IMR-90 (cell line): Measurements from ENCODE around the gene MCF2L. TPM values are rescaled to one million over a fixed set of nuclear protein-coding genes. Genes with fewer than 3 reads are reported as not detected.

Experiments
- ATAC-seq: fragments of 200-7000 bp; cut with Tn5 transposase; 2 replicates; pipeline ENCODE4 v1.9.1; 2020; ENCODE audit warnings: low read depth, mild to moderate bottlenecking, moderate library complexity
- BruUV-seq: library from RNA; stranded (reverse); fragments of 400-500 nt; replicated peaks from 2 replicates; lab custom pipeline; 2021; lab: Mats Ljungman, UMichigan
- CTCF ChIA-PET: fragments of 300-600 bp; formaldehyde crosslinking; extraction: SDS; loops from one replicate; lab custom pipeline; 2021; ENCODE audit warnings: antibody characterized with exemption; lab: Yijun Ruan, JAX
- POLR2A ChIA-PET: fragments of 300-600 bp; sonication (Branson Sonifier 250); formaldehyde crosslinking; loops from one replicate; lab custom pipeline; 2022; ENCODE audit warnings: antibody characterized with exemption; ENCODE audit not compliant: unreplicated experiment; lab: Charles Lee
- DNase-seq: peaks from one replicate; pipeline ENCODE4 v3.0.0; 2013
- H2AFZ ChIP-seq: replicated peaks from 2 replicates; pipeline ENCODE3; 2013; ENCODE audit warnings: low read length, mild to moderate bottlenecking; ENCODE audit not compliant: poor library complexity
- H2AK5ac ChIP-seq: 2 replicates; pipeline ENCODE4 v1.6.1; 2013; ENCODE audit warnings: low read depth, low read length, inconsistent platforms
- H2AK9ac ChIP-seq: replicated peaks from 2 replicates; pipeline ENCODE3; 2013; ENCODE audit warnings: mild to moderate bottlenecking, low read depth, low read length, moderate library complexity; ENCODE audit not compliant: poor library complexity
- H2BK120ac ChIP-seq: 2 replicates; pipeline ENCODE4 v1.6.1; 2013; ENCODE audit warnings: low read depth, low read length, inconsistent platforms
- H2BK15ac ChIP-seq: 3 replicates; pipeline ENCODE4 v1.6.1; 2013; ENCODE audit warnings: low read depth, low read length, inconsistent platforms
- H2BK20ac ChIP-seq: 2 replicates; pipeline ENCODE4 v1.6.1; 2013; ENCODE audit warnings: low read depth, mild to moderate bottlenecking, inconsistent platforms, low read length, moderate library complexity
- H2BK5ac ChIP-seq: 2 replicates; pipeline ENCODE4 v1.6.1; 2013; ENCODE audit warnings: mild to moderate bottlenecking, low read depth, low read length, inconsistent platforms; ENCODE audit not compliant: poor library complexity, severe bottlenecking
- H3K14ac ChIP-seq: replicated peaks from 2 replicates; pipeline ENCODE4 v1.6.1; 2013; ENCODE audit warnings: low read depth, low read length, inconsistent platforms
- H3K18ac ChIP-seq: 2 replicates; pipeline ENCODE4 v1.6.1; 2013; ENCODE audit warnings: low read depth, low read length, control low read depth
- H3K23ac ChIP-seq: 2 replicates; pipeline ENCODE4 v1.6.1; 2013; ENCODE audit warnings: low read depth, low read length, inconsistent platforms
- H3K27ac ChIP-seq: 2 replicates; pipeline ENCODE4 v1.5.1; 2013; ENCODE audit warnings: mild to moderate bottlenecking, control low read depth, low read length; ENCODE audit not compliant: insufficient read depth
- H3K27me3 ChIP-seq: 2 replicates; pipeline ENCODE4 v1.6.1; 2013; ENCODE audit warnings: low read length; ENCODE audit not compliant: control insufficient read depth, insufficient read depth
- H3K36me3 ChIP-seq: 2 replicates; pipeline ENCODE4 v1.6.1; 2013; ENCODE audit warnings: low read length, mixed read lengths; ENCODE audit not compliant: control insufficient read depth, insufficient read depth
- H3K4ac ChIP-seq: 2 replicates; pipeline ENCODE4 v1.6.1; 2013; ENCODE audit warnings: low read depth, low read length, inconsistent platforms
- H3K4me1 ChIP-seq: 2 replicates; pipeline ENCODE4 v1.6.1; 2013; ENCODE audit warnings: low read length, mixed read lengths; ENCODE audit not compliant: control insufficient read depth, insufficient read depth
- H3K4me2 ChIP-seq: 2 replicates; pipeline ENCODE4 v1.6.1; 2013; ENCODE audit warnings: low read depth, mild to moderate bottlenecking, control low read depth, low read length, moderate library complexity
- H3K4me3 ChIP-seq: 2 replicates; pipeline ENCODE4 v1.5.1; 2013; ENCODE audit warnings: low read depth, mild to moderate bottlenecking, control low read depth, low read length, moderate library complexity; ENCODE audit not compliant: insufficient read depth
- H3K56ac ChIP-seq: 2 replicates; pipeline ENCODE4 v1.6.1; 2013; ENCODE audit warnings: low read length, inconsistent platforms; ENCODE audit not compliant: insufficient read depth; ENCODE audit errors: extremely low read depth
- H3K79me1 ChIP-seq, 2 experiments: 2 replicates each; pipeline ENCODE4 v1.6.1; 2013; ENCODE audit warnings: low read length in 2 of 2, inconsistent platforms in 1 of 2, low read depth in 1 of 2
- H3K9ac ChIP-seq: 2 replicates; pipeline ENCODE4 v1.6.1; 2013; ENCODE audit warnings: low read depth, low read length, control low read depth
- H3K9me1 ChIP-seq: 2 replicates; pipeline ENCODE4 v1.6.1; 2013; ENCODE audit warnings: low read length, inconsistent platforms; ENCODE audit not compliant: insufficient read depth
- H3K9me3 ChIP-seq: 2 replicates; pipeline ENCODE4 v1.6.1; 2013; ENCODE audit warnings: low read length; ENCODE audit not compliant: control insufficient read depth, insufficient read depth
- H4K20me1 ChIP-seq: 2 replicates; pipeline ENCODE4 v1.6.1; 2013; ENCODE audit warnings: low read length, inconsistent platforms; ENCODE audit not compliant: insufficient read depth
- H4K5ac ChIP-seq: 2 replicates; pipeline ENCODE4 v1.6.1; 2013; ENCODE audit warnings: mild to moderate bottlenecking, low read depth, low read length, control low read depth
- H4K8ac ChIP-seq, 2 experiments: 2 replicates each; pipeline ENCODE4 v1.6.1; 2013; ENCODE audit warnings: low read depth in 2 of 2, low read length in 2 of 2, control low read depth in 1 of 2, inconsistent platforms in 1 of 2
- H4K91ac ChIP-seq: 2 replicates; pipeline ENCODE4 v1.6.1; 2013; ENCODE audit warnings: low read depth, low read length, inconsistent platforms; ENCODE audit not compliant: insufficient read depth
- BHLHE40 ChIP-seq: fragments of 150-350 bp; IDR thresholded peaks from 2 replicates; pipeline ENCODE4 v1.6.1; 2016; ENCODE audit warnings: mild to moderate bottlenecking, low read depth, low read length
- CEBPB ChIP-seq: IDR thresholded peaks from 2 replicates; pipeline ENCODE4 v1.6.1; 2012; ENCODE audit warnings: low read depth, low read length, improper control_type of control experiment
- CHD1 ChIP-seq: IDR thresholded peaks from 2 replicates; pipeline ENCODE4 v1.6.1; 2012; ENCODE audit warnings: low read depth, low read length, improper control_type of control experiment
- CTCF ChIP-seq: conservative IDR thresholded peaks from 2 replicates; pipeline ENCODE4 v1.5.1; 2012; ENCODE audit warnings: mild to moderate bottlenecking, low read depth, low read length, improper control_type of control experiment
- ELK1 ChIP-seq: fragments of 150-350 bp; IDR thresholded peaks from 2 replicates; pipeline ENCODE4 v1.6.1; 2016; ENCODE audit warnings: low read depth, mild to moderate bottlenecking, low read length, moderate library complexity, borderline replicate concordance
- FOS ChIP-seq: fragments of 150-350 bp; IDR thresholded peaks from 2 replicates; pipeline ENCODE4 v1.6.1; 2016; ENCODE audit warnings: low read depth, low read length
- MAFK ChIP-seq: IDR thresholded peaks from 2 replicates; pipeline ENCODE4 v1.6.1; 2012; ENCODE audit warnings: low read depth, low read length, improper control_type of control experiment
- MAZ ChIP-seq: IDR thresholded peaks from 2 replicates; pipeline ENCODE4 v1.6.1; 2012; ENCODE audit warnings: low read depth, mild to moderate bottlenecking, low read length, improper control_type of control experiment, moderate library complexity, borderline replicate concordance
- MXI1 ChIP-seq: IDR thresholded peaks from 2 replicates; pipeline ENCODE4 v1.6.1; 2012; ENCODE audit warnings: low read depth, mild to moderate bottlenecking, low read length, moderate library complexity, borderline replicate concordance
- NFE2L2 ChIP-seq: fragments of 150-350 bp; IDR thresholded peaks from 2 replicates; pipeline ENCODE4 v1.6.1; 2016; ENCODE audit warnings: low read depth, mild to moderate bottlenecking, low read length
- POLR2A ChIP-seq: IDR thresholded peaks from 2 replicates; pipeline ENCODE4 v1.6.1; 2012; ENCODE audit warnings: mild to moderate bottlenecking, low read depth, low read length
- RAD21 ChIP-seq: IDR thresholded peaks from 2 replicates; pipeline ENCODE4 v1.6.1; 2012; ENCODE audit warnings: low read length, improper control_type of control experiment
- RCOR1 ChIP-seq: IDR thresholded peaks from 2 replicates; pipeline ENCODE4 v1.6.1; 2012; ENCODE audit warnings: mild to moderate bottlenecking, low read length, improper control_type of control experiment; ENCODE audit not compliant: insufficient replicate concordance
- RFX5 ChIP-seq: IDR thresholded peaks from 2 replicates; pipeline ENCODE4 v1.8.0; 2012; ENCODE audit warnings: low read depth, mild to moderate bottlenecking, low read length, moderate library complexity
- SMC3 ChIP-seq: fragments of 150-350 bp; IDR thresholded peaks from 2 replicates; pipeline ENCODE4 v1.6.1; 2016; ENCODE audit warnings: low read depth, mild to moderate bottlenecking, antibody characterized with exemption, low read length, moderate library complexity
- USF2 ChIP-seq: fragments of 150-350 bp; IDR thresholded peaks from 2 replicates; pipeline ENCODE4 v1.6.1; 2017; ENCODE audit warnings: mild to moderate bottlenecking, antibody characterized with exemption, low read length, low read depth
- WGBS, 2 experiments: methylation state at CpG; one replicate each; pipeline versions ENCODE4 v1.1.5 to v1.1.7; 2013; ENCODE audit warnings: missing lambda C conversion rate in 2 of 2; ENCODE audit not compliant: insufficient read length in 1 of 2; ENCODE audit errors: extremely low coverage in 2 of 2; 5-methylcytosine and 5-hydroxymethylcytosine counted together
- dilution Hi-C: fragments of 300-500 bp; cut with HindIII; formaldehyde crosslinking; loops from one replicate; pipeline ENCODE4 v1.14.3; 2018; ENCODE audit warnings: low sequenced_read_pairs; ENCODE audit not compliant: unreplicated experiment
- in situ Hi-C: fragments of 300-500 bp; cut with MboI; formaldehyde crosslinking; loops from 3 replicates; pipeline ENCODE4 v1.14.3; 2019; ENCODE audit warnings: low sequenced_read_pairs, inconsistent platforms, mixed read lengths
- intact Hi-C: fragments of 100-400 bp; cut with micrococcal nuclease; formaldehyde crosslinking; loops from 2 replicates; pipeline ENCODE4 v1.10.0; 2022
- polyA plus RNA-seq, 3 experiments: library from polyadenylated mRNA; depleted of rRNA; stranded (reverse); fragments of >200 nt; gene quantifications; 2 replicates each; pipeline ENCODE4 v1.2.3, GENCODE V29; 2012; ENCODE audit warnings: low replicate concordance in 1 of 3
- total RNA-seq: library from RNA; depleted of rRNA; stranded (reverse); fragments of >200 nt; gene quantifications from 2 replicates; pipeline ENCODE4 v1.2.3, GENCODE V29; 2012

MCF2L gene
- total and polyA plus RNA-seq, 2 of the 4 experiments (the other 2 are of a cell fraction): 0.18 TPM; not detected in 1

- 78% methylated on average over 12 of the region's 22 CpGs; no CpG with 5 or more reads in 1 of the 2 experiments for WGBS, 2 experiments
- Histone ChIP-seq H4K20me1 (no peaks in the 10 kb centered on the region), H3K27ac (no peak overlapping the region), H3K9me3 (no peaks in the 10 kb centered on the region), H3K4me1 (no peaks in the 10 kb centered on the region; the same call in 1 of the 2 replicates), H4K8ac (no peak overlapping the region), H3K9me1 (no peaks in the 10 kb centered on the region), H4K91ac (no peak overlapping the region), H2BK5ac (no peak overlapping the region), H2AFZ (no peak overlapping the region), H3K27me3 (peaks cover 27% of the 10 kb centered on the region), H2BK120ac (no peak overlapping the region), H4K5ac (no peak overlapping the region), H2BK15ac (no peak overlapping the region), H2BK20ac (no peak overlapping the region), H3K56ac (no peak overlapping the region), H3K79me1 (no peaks in the 10 kb centered on the region), H3K4me2 (no peak overlapping the region), H2AK9ac (no peak overlapping the region), H3K23ac (no peak overlapping the region), H3K36me3 (no peaks in the 10 kb centered on the region), H3K4me3 (no peak overlapping the region), H3K4ac (no peak overlapping the region), H3K18ac (no peak overlapping the region), H3K9ac (no peak overlapping the region), H3K14ac (no peak overlapping the region), H2AK5ac (no peak overlapping the region)
- ATAC-seq (no peak), DNase-seq (no peak)
- dilution Hi-C loops: no loop called here
- ChIA-PET CTCF (no interaction called here), POLR2A (no interaction called here)
- intact Hi-C loops: no loop called here
- in situ Hi-C loops: no loop called here
- TF ChIP-seq MAFK: no peak
- TF ChIP-seq RCOR1: no peak
- no peak for TF ChIP-seq RAD21
- no peak for TF ChIP-seq MAZ
- TF ChIP-seq CHD1: no peak
- no peak for TF ChIP-seq CEBPB
- TF ChIP-seq BHLHE40: no peak
- TF ChIP-seq FOS: no peak
- TF ChIP-seq ELK1: no peak
- no peak for TF ChIP-seq RFX5
- no peak for TF ChIP-seq MXI1
- no peak for TF ChIP-seq USF2
- TF ChIP-seq POLR2A: no peak
- no peak for TF ChIP-seq CTCF
- TF ChIP-seq SMC3: no peak
- TF ChIP-seq NFE2L2: no peak
- BruUV-seq: no TSS peak
These were observed 105.9 kb downstream of the MCF2L start for GRCh38 chr13:113074876-113075275.
